Measurements from ENCODE around the gene MYO1H. TPM values are rescaled to one million over a fixed set of nuclear protein-coding genes. Genes with fewer than 3 reads are reported as not detected.

Gene MYO1H
- total RNA-seq, 2 experiments from 2014 or later, result not detected

- no peaks in the 10 kb centered on the region for H3K36me3 ChIP-seq (ENCODE audit: insufficient read depth, low read length)
- H3K9me3 ChIP-seq (ENCODE audit: control insufficient read depth in 1 of 2, insufficient read depth in 1 of 2, low read length in 2 of 2), result no peaks in the 10 kb centered on the region
- H3K27ac ChIP-seq (ENCODE audit: low read depth in 1 of 2, low read length in 2 of 2), result peak within 1 kb of the TSS; percentile 73 to 87
- Mint-ChIP-seq H3K36me3 (ENCODE audit: low read depth) (peaks cover 21% of the 10 kb centered on the region), H3K4me3 (peak within 1 kb of the TSS; percentile 98), H3K27ac (peak within 1 kb of the TSS; percentile 92), H3K27me3 (no peaks in the 10 kb centered on the region), H3K9me3 (no peaks in the 10 kb centered on the region), H3K4me1 (ENCODE audit: low read depth) (peaks cover 50% of the 10 kb centered on the region)
- H3K27me3 ChIP-seq (ENCODE audit: control insufficient read depth in 1 of 2, insufficient read depth in 2 of 2, low read length in 2 of 2), result no peaks in the 10 kb centered on the region
- ChIA-PET CTCF (interaction anchor here (1.3 kb wide), 1 partner anchor 44 kb away, joined by 3 read pairs; no protein-coding TSS in a partner anchor), POLR2A (interaction anchor here (0.7 to 2.7 kb wide), 10 partner anchors 9 to 803 kb away, joined by 3 to 21 read pairs (median 4); partner anchors contain the start of genes ATP2A2, MMAB, MVK and USP30)
- peak; percentile 74 to 93 (median 82) for DNase-seq
- ATAC-seq (ENCODE audit: poor library complexity), result peak; percentile 91
- peaks cover 30% of the 10 kb centered on the region for H3K4me1 ChIP-seq (ENCODE audit: insufficient read depth, low read length)
- intact Hi-C loops (cut with DNase I, micrococcal nuclease), result loop anchor here in 1 of 2 experiments (1.0 to 10.0 kb wide), 11 partner anchors 97 to 1790 kb away; partner anchors contain the start of genes ARPC3, C12orf76, FAM222A and FICD
- peak within 1 kb of the TSS; percentile 90 for H3K4me3 ChIP-seq (ENCODE audit: low read length)
- no peak for TF ChIP-seq CTCF (IDR thresholded peaks at IDR 0.05)
Measured at GRCh38 chr12:109477185-109477962, 129.7 kb downstream of the MYO1H start, which contains the start of the genes KCTD10 and UBE3B. Gene KCTD10 (minus strand): TSS chr12:109477300. CDS start chr12:109477262, 38 bp downstream. Gene UBE3B (plus strand): TSS chr12:109477634. CDS start chr12:109483552, 5,918 bp downstream.

DNA sequence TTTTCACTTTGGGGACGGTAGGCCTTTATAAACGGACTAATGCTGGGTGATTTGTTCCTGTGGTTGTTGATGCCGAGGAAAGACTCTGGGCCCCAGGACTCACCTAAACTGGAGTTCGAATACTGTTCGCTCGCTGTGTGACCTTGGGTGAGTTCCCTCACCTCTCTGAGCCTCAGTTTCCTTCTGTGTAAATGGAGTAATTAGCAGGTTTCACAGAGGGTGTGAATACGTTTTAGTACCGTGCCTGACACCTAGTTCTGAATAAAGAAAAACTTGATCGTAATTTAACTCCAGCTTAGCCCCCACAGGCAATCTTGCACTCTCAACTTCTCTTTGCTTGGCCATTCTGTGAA lies 130.2 kb downstream of the MYO1H start:
- peaks cover 22% of the 10 kb centered on the region for H3K36me3 Mint-ChIP-seq (ENCODE audit: low read depth)
- intact Hi-C loops (cut with DNase I, micrococcal nuclease), result loop anchor here in 1 of 2 experiments (1.0 to 10.0 kb wide), 12 partner anchors 97 to 1791 kb away; partner anchors contain the start of genes ARPC3, C12orf76, FAM222A and FICD
- peak overlapping the region; percentile 90 for H3K4me3 ChIP-seq (ENCODE audit: low read length)

More for the DNA sequence above, 130.2 kb downstream of the MYO1H start:
- Histone ChIP-seq H3K36me3 (ENCODE audit: insufficient read depth, low read length) (peaks cover 2% of the 10 kb centered on the region), H3K9me3 (ENCODE audit: control insufficient read depth in 1 of 2, insufficient read depth in 1 of 2, low read length in 2 of 2) (no peaks in the 10 kb centered on the region), H3K27ac (ENCODE audit: low read depth in 1 of 2, low read length in 2 of 2) (peak overlapping the region; percentile 73 to 87), H3K27me3 (ENCODE audit: control insufficient read depth in 1 of 2, insufficient read depth in 2 of 2, low read length in 2 of 2) (no peaks in the 10 kb centered on the region), H3K4me1 (ENCODE audit: insufficient read depth, low read length) (peaks cover 30% of the 10 kb centered on the region)
- ATAC-seq (ENCODE audit: poor library complexity) (no peak), DNase-seq (no peak)
- ChIA-PET CTCF (interaction anchor here (1.3 kb wide), 1 partner anchor 45 kb away, joined by 3 read pairs; no protein-coding TSS in a partner anchor), POLR2A (interaction anchor here (1.3 to 2.7 kb wide), 7 partner anchors 8 to 803 kb away, joined by 3 to 21 read pairs (median 4); partner anchors contain the start of genes ATP2A2, MMAB, MVK and USP30)
- Mint-ChIP-seq H3K9me3 (no peaks in the 10 kb centered on the region), H3K4me3 (peak overlapping the region; percentile 98), H3K4me1 (ENCODE audit: low read depth) (peaks cover 50% of the 10 kb centered on the region), H3K27ac (peak overlapping the region; percentile 92), H3K27me3 (no peaks in the 10 kb centered on the region)
- no peak for TF ChIP-seq CTCF (IDR thresholded peaks at IDR 0.05)
